ENCODE measurements around the gene GNAT1. TPM values are rescaled to one million over a fixed set of nuclear protein-coding genes. Genes with fewer than 3 reads are reported as not detected.
A peak's percentile ranks its signal among the peaks of the same experiment; 100 is the strongest.

The GNAT1 gene
- total RNA-seq, 4 donors from 2014 or later, result not detected

- DNase-seq, result peak; percentile 66 to 89 (median 83)
- peak within 1 kb of the TSS; percentile 46 to 83 (median 74) for H3K4me3 ChIP-seq
- TF ChIP-seq CTCF (IDR thresholded peaks at IDR 0.05), result peak in 3 of 6 experiments; percentile 15 to 33 (median 31)
- TF ChIP-seq POLR2A (IDR thresholded peaks at IDR 0.05), result peak; percentile 62 to 79
- H3K36me3 ChIP-seq, result no peaks in the 10 kb centered on the region
- H3K9me3 ChIP-seq, result no peaks in the 10 kb centered on the region
- H3K27ac ChIP-seq, result peak within 1 kb of the TSS; percentile 37 to 83 (median 71)
- H3K4me1 ChIP-seq, result peaks cover 0 to 52% (median 13%) of the 10 kb centered on the region in 4 donors
- H3K27me3 ChIP-seq, result no peaks in the 10 kb centered on the region
Measured at GRCh38 chr3:50154840-50155490, 36.4 kb upstream of the GNAT1 start, which contains the start of gene SEMA3F. SEMA3F (plus strand) TSS chr3:50155324; CDS start chr3:50159623, 4,299 bp downstream.

GRCh38 chr3:50155491-50155878, 35.9 kb upstream of the GNAT1 start:
- Histone ChIP-seq H3K27me3 (no peaks in the 10 kb centered on the region), H3K27ac (peak overlapping the region; percentile 33 to 83 (median 71)), H3K9me3 (no peaks in the 10 kb centered on the region), H3K4me1 (peaks cover 0 to 57% (median 13%) of the 10 kb centered on the region in 4 donors), H3K36me3 (no peaks in the 10 kb centered on the region), H3K4me3 (peak overlapping the region; percentile 46 to 83 (median 74))
- TF ChIP-seq POLR2A (IDR thresholded peaks at IDR 0.05), result no peak
- no peak for TF ChIP-seq CTCF (IDR thresholded peaks at IDR 0.05)
- no peak for DNase-seq

- H3K9me3 ChIP-seq, result no peaks in the 10 kb centered on the region
- H3K27ac ChIP-seq, result peak overlapping the region in 3 of 4 donors; percentile 33 to 83 (median 82)
- peak overlapping the region; percentile 46 to 83 (median 74) for H3K4me3 ChIP-seq
- H3K36me3 ChIP-seq, result no peaks in the 10 kb centered on the region
- no peak for DNase-seq
- no peaks in the 10 kb centered on the region for H3K27me3 ChIP-seq
- TF ChIP-seq POLR2A (IDR thresholded peaks at IDR 0.05) (no peak), CTCF (IDR thresholded peaks at IDR 0.05) (no peak)
- H3K4me1 ChIP-seq, result peaks cover 0 to 59% (median 13%) of the 10 kb centered on the region in 4 donors
Measured at GRCh38 chr3:50155891-50156290, 35.5 kb upstream of the GNAT1 start.

GRCh38 chr3:50156549-50157493, 34.6 kb upstream of the GNAT1 start:
- DNase-seq, result peak in 1 of 3 donors; percentile 65
- H3K27ac ChIP-seq, result peak overlapping the region; percentile 26 to 83 (median 44)
- no peaks in the 10 kb centered on the region for H3K27me3 ChIP-seq
- TF ChIP-seq CTCF (IDR thresholded peaks at IDR 0.05) (no peak), POLR2A (IDR thresholded peaks at IDR 0.05) (peak; percentile 30 to 34)
- no peaks in the 10 kb centered on the region for H3K36me3 ChIP-seq
- no peaks in the 10 kb centered on the region for H3K9me3 ChIP-seq
- peaks cover 0 to 57% (median 13%) of the 10 kb centered on the region in 4 donors for H3K4me1 ChIP-seq
- peak overlapping the region in 3 of 4 donors; percentile 15 to 77 (median 71) for H3K4me3 ChIP-seq

- H3K9me3 ChIP-seq, result no peaks in the 10 kb centered on the region
- H3K36me3 ChIP-seq, result no peaks in the 10 kb centered on the region
- TF ChIP-seq CTCF (IDR thresholded peaks at IDR 0.05), result no peak
- no peak for TF ChIP-seq POLR2A (IDR thresholded peaks at IDR 0.05)
- H3K4me1 ChIP-seq, result peaks cover 0 to 56% (median 13%) of the 10 kb centered on the region in 4 donors
- H3K27ac ChIP-seq, result peak overlapping the region in 2 of 4 donors; percentile 25 to 56
- H3K4me3 ChIP-seq, result no peak overlapping the region
- DNase-seq, result no peak
- no peaks in the 10 kb centered on the region for H3K27me3 ChIP-seq
Measured at GRCh38 chr3:50157827-50158529, 33.4 kb upstream of the GNAT1 start.
